Ureter (tissue), 1 donor: ENCODE data around the gene CLCN4. TPM values are rescaled to one million over a fixed set of nuclear protein-coding genes. Genes with fewer than 3 reads are reported as not detected.

Experiments
- DNase-seq: peaks from one replicate; pipeline ENCODE4 v3.0.0-alpha.2; 2020; ENCODE audit warnings: low spot score
- total RNA-seq: library from RNA; stranded (reverse); gene quantifications from one replicate; pipeline ENCODE4 v1.2.4, GENCODE V29; 2023
- donor health status: DM: yes; HTN: yes; CAD: no.

Gene CLCN4
- total RNA-seq, 1 donor from 2014 or later = 2.2 TPM

DNA sequence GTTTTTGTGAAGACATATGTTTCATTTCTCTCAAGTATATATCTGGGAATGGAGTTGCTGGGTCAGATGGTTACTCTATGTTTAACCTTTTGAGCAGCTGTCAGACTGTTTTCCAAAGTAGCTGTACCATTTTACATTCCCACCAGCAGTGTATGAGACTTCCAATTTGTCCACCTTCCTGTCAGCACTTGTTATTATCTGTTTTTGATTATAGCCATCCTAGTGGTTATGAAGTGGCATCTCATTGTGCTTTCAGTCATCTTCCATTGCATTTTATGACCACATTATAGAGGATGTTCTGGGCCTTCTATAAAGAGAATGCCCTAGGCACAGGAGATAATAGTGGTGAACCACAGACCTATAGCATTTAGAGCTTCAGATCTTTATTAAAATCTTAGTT, 39.2 kb downstream of the CLCN4 start:
- DNase-seq = no peak

GRCh38 chrX:10197279-10198210, 40.8 kb downstream of the CLCN4 start:
- no peak for DNase-seq

DNA sequence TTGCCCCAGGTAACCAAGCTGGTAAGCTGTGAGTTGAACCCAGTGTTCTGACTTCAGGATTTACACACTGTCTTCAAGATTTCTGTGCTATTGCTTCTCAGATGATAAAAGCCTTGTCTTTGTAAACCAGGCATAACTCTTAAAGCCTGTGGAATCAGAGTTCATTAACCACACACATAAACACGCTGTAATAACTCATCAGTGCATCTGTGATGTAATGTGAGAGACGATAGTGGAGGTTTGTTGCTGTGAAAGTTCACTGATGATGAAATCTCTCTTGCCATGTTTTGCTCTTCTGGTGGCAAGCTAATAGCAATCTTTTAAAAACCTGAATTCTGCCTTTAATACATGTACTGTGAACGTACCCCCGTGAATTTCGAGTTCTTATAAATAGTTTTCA, 41.5 kb downstream of the CLCN4 start:
- DNase-seq = no peak

DNA sequence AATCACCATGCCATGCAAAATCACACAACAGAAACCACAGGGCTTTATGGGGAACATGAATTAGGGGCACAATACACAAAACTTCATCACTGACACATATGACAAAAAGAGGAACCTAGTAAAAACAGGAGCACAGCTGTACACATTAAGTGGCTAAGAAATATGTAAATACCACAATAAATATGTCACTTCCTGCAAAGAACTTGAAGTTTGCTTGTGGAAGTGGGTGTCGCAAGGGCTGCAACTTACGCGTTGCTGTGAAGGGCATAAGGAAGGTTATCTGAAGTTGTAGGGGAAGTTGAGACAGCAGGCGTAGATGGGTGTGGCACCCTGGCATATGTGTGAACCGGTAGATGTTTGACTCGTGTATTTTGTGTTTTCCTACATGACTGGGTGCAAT, 42.4 kb downstream of the CLCN4 start:
- DNase-seq = no peak

DNA sequence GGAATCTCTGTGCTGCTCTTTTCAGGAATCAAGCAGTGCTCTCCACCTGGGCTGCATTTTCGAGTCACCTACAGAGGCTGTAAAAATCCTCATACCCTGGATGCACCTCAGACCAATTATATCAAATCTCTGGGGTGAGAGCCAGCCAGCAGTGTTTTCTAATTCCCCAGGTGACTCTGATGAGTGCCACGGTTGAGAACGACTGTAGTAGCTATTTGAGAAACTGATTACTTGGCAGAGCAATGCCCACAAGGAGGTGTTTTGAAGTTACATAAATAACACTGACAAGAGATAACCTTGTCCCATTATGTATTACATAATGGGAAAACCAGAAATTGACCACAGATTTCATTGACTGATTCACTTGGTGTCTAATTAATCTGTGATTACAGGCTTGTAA, 46.8 kb downstream of the CLCN4 start:
- no peak for DNase-seq

- no peak for DNase-seq
Measured at GRCh38 chrX:10206317-10206716, 49.5 kb downstream of the CLCN4 start.

GRCh38 chrX:10208281-10208856, 51.6 kb downstream of the CLCN4 start:
- no peak for DNase-seq

GRCh38 chrX:10208953-10209352, 52.2 kb downstream of the CLCN4 start:
- no peak for DNase-seq

DNA sequence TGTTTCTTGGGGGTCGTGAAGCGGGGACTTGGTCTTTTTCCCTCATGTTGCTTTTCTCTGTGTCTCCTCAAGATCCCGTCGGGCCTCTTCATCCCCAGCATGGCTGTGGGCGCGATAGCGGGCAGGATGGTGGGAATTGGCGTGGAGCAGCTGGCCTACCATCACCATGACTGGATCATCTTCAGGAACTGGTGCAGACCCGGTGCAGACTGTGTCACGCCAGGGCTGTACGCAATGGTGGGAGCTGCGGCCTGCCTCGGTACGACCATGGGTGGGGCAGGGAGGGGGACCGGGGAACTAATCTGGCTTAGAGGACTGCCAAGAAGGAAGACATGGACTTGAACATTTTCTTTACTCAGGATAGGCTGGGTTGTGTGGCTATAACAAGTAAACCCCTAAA, 55.6 kb downstream of the CLCN4 start:
- no peak for DNase-seq

DNA sequence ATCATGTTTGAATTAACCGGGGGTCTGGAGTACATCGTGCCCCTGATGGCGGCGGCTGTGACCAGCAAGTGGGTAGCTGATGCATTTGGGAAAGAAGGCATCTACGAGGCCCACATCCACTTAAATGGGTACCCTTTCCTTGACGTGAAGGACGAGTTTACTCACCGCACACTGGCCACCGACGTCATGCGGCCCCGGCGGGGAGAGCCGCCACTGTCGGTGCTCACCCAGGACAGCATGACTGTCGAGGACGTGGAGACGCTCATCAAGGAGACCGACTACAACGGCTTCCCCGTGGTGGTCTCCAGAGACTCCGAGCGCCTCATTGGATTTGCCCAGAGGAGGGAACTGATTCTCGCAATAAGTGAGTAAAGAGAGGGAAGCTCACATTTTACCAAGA, 56.9 kb downstream of the CLCN4 start:
- no peak for DNase-seq

DNA sequence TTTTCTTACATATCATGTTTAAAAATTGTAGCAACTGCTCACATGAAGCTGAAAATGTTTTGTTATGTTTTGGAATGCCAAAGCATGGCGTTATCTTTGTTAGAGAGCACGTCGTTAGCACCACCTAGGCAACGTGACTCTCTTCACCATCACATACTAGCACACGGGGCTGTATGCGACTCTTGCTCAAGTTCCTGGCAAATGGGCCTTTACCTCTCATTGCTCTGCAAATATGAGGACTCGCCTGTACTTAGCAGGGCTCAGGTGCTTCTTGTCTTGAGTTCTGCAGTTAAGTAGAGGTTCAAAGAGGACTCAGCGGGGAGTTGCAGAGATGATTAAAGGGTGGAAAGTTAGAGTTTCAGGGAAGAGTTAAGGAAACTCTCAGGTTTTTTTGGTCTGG, 59.4 kb downstream of the CLCN4 start:
- DNase-seq = no peak

DNA sequence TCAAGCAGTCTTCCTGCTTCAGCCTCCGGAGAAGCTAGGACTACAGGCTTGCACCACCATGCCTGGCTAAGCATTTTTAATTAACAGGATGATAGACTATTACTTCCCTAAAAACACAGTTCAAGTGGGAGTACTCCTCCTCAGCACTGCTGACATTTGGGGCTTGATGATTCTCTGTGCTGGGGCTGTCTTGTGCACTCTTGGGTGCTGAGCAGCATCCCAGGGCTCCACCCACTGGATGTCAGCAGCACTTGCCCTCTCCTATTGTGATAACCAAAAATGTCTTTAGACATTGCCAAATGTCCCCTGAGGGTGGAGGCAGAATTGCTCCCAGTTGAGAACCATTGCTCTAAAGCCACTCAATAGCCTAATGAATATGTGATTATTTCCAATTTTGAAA, 60.4 kb downstream of the CLCN4 start:
- DNase-seq = no peak

DNA sequence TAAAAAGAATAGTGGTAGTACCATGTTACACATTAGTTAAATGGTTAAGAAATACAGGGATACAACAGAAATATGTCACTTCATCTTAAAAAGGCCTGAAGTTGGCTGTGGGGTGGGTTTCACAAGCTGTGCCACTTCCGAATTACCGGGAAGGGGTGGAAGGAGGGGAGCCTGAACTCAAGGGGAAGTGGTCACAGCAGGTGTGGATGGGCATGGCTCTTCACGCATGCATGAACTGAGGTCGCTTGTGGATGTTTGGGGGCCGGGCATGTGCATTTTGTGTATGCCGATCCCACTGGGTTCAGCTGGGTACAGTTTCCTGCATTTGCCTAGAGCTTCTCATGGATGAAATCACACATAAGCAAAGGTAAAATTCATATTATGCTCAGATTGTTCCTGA, 64.9 kb downstream of the CLCN4 start:
- no peak for DNase-seq

- DNase-seq = no peak
Measured at GRCh38 chrX:10223276-10223675, 66.5 kb downstream of the CLCN4 start.

- no peak for DNase-seq
Measured at GRCh38 chrX:10223781-10224180, 67.0 kb downstream of the CLCN4 start.

DNA sequence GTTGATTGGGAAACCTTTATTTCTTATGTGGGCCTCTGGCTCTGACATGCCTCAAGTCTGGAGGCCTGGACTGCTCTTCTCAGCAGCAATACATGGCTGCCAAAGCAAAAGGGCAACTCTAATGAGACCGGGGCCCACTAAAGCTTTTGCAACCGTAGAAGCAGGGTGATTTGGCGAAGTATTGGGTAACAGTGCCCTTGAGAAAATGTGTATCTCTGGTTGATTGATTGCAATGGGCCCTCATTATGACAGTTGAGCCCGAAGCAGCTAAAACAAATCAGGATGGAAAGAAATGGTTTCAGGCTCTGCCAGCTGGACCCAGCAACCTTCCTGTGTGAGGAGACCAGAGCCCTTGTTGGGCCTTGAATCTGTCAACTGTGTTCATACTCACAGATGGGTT, 73.4 kb downstream of the CLCN4 start:
- DNase-seq = no peak

GRCh38 chrX:10231461-10231860, 74.7 kb downstream of the CLCN4 start:
- DNase-seq = no peak

DNA sequence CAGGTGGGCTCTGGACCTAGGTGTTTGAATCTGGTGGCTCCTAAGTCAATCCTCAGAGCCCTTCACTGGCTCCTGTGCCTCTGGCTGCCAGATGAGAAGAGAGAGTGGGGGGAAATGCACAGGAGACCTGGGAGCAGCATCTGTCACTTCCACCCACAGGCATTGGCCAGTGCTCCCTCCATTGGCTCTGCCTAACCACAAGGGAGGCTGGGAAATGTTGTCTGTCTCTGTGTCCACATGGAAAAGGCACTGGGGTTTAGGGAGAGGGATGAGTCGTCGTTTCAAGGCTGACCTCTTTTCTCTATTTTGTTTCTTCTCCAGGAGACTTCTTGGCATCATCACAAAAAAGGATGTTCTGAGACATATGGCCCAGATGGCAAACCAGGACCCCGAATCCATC, 76.4 kb downstream of the CLCN4 start:
- no peak for DNase-seq

DNA sequence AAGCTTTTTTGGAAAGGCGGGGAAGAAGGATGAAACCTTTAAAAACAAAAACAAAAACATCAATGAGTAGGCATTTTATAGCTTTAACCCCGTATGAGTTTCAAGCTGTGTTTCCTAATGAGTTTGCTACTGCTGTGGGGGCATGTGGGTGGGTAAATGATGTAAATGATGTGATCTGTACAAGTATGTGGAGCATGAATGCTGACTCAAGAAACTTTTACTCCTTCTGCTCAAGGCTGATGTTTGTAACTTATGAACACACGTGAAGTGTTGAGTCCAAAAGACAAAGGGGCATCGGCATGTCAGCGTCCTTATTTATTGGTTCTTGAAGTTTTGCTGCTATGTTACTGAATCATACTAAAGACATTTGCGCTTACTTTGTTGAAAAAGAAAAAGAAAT, 76.9 kb downstream of the CLCN4 start:
- no peak for DNase-seq

DNA sequence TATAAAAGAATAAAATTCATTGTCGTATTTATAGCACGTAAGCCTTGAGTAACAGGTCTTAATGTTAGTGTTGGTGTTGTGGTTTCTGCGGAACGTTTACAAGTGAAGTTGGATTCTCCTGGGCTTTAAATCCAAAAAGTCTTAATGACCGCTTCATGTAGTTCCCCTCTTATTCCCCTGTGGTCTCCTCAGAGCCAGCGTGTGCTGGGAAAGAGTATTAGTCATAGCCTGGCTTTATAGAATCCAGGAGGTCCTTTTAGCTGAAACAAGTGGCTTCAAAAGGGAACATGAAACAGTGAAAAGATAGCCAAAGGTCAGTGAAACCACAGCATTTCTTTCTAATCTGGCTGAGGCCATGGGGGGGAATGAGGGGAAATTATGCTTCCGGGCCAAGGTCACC, 79.1 kb downstream of the CLCN4 start:
- DNase-seq = no peak

DNA sequence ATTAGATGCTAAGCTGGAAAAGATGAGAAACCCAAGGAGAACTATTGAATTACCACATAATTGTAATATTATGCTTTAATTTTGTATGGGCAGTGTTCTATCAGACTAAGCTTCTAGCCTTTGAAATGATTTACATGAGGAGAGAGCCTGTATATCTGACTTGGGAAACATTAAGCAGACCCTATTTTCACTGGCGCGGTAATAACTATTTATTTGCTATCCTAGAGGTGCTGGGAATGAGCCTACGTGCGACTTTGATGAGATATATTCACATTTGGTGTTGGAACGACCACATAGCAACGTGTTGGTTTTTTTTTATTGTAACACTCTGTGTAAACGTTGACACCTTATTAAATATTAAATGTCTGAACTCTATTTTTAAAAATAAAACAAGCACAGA, 80.5 kb downstream of the CLCN4 start:
- no peak for DNase-seq

- DNase-seq = no peak
Measured at GRCh38 chrX:10239611-10240064, 82.9 kb downstream of the CLCN4 start.

DNA sequence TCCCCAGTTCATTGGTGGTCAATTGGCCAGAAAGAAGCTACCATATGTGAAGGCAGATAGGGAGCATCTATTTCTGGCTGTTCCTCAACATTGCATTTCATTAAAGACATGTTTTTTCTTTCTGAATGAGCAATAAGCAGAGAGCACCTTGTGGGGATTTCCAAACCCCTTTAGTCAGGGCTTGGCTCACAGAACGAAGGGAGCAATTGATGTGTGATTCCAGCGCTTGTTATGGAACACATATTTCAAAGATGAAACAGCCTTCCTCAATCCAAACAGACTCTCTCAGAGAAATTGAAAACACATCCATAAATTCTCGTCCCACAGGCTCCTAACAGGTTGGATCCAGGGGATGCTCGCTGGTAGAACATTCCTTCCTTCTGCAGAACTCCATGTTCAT, 84.1 kb downstream of the CLCN4 start:
- no peak for DNase-seq
